C1 segment of cervical spinal cord (tissue), 14 donors: ENCODE data around the gene ABCG1.
A peak's percentile ranks its signal among the peaks of the same experiment; 100 is the strongest.

Source experiments
- DNase-seq, 14 donors: peaks; one replicate each; lab custom pipeline; 2025; lab: John Stamatoyannopoulos, UW

The ABCG1 gene

GRCh38 chr21:42191696-42192595 is 27.0 kb upstream of the ABCG1 start:
- no peak for DNase-seq

- no peak for DNase-seq
Measured at GRCh38 chr21:42193131-42193671, 25.7 kb upstream of the ABCG1 start.

GRCh38 chr21:42193721-42194120 is 25.2 kb upstream of the ABCG1 start:
- DNase-seq: no peak

- no peak for DNase-seq
Measured at GRCh38 chr21:42194863-42195262, 24.1 kb upstream of the ABCG1 start.

- peak in 1 of 14 donors; percentile 56 for DNase-seq
Measured at GRCh38 chr21:42195378-42196031, 23.4 kb upstream of the ABCG1 start.

- DNase-seq: no peak
Measured at GRCh38 chr21:42198929-42199867, 19.7 kb upstream of the ABCG1 start.

GRCh38 chr21:42199868-42200463 is 19.0 kb upstream of the ABCG1 start:
- DNase-seq: no peak

GRCh38 chr21:42200906-42201614 is 17.9 kb upstream of the ABCG1 start:
- DNase-seq: no peak

GRCh38 chr21:42201615-42202161 is 17.3 kb upstream of the ABCG1 start:
- DNase-seq: no peak

- no peak for DNase-seq
Measured at GRCh38 chr21:42202321-42202720, 16.6 kb upstream of the ABCG1 start.

- DNase-seq: no peak
Measured at GRCh38 chr21:42203321-42203720, 15.6 kb upstream of the ABCG1 start.

GRCh38 chr21:42203936-42204335 is 15.0 kb upstream of the ABCG1 start:
- no peak for DNase-seq

GRCh38 chr21:42207426-42207825 is 11.5 kb upstream of the ABCG1 start:
- DNase-seq: no peak

GRCh38 chr21:42208036-42208435 is 10.9 kb upstream of the ABCG1 start:
- no peak for DNase-seq

GRCh38 chr21:42208801-42209490 is 10.0 kb upstream of the ABCG1 start:
- DNase-seq: no peak

GRCh38 chr21:42209801-42210479 is 9.0 kb upstream of the ABCG1 start:
- DNase-seq: no peak

- no peak for DNase-seq
Measured at GRCh38 chr21:42212266-42212665, 6.7 kb upstream of the ABCG1 start.

- DNase-seq: no peak
Measured at GRCh38 chr21:42213082-42213774, 5.7 kb upstream of the ABCG1 start.
